Measurements from ENCODE around the gene PRKN.

DNA sequence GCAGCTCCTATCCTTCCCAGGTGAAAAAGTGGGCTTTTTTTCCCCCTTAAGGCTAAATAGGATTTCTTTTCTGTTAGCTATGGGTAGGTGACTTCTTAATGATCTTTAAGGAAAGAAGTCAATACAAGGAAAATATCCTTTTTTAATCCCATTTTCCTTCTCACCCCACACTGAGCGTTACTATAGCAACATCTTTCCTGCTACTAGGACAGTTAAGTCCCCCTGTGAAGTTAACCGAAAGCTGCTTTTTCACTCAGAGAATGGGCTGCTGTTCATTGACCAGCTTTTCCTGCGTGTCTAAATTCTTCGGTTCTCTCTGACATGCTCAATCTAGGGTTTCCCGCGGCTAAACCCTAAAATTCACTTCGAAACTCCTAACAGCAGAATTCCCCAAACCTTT lies 1280.6 kb downstream of the PRKN start:
- TF ChIP-seq, protein P1, sequence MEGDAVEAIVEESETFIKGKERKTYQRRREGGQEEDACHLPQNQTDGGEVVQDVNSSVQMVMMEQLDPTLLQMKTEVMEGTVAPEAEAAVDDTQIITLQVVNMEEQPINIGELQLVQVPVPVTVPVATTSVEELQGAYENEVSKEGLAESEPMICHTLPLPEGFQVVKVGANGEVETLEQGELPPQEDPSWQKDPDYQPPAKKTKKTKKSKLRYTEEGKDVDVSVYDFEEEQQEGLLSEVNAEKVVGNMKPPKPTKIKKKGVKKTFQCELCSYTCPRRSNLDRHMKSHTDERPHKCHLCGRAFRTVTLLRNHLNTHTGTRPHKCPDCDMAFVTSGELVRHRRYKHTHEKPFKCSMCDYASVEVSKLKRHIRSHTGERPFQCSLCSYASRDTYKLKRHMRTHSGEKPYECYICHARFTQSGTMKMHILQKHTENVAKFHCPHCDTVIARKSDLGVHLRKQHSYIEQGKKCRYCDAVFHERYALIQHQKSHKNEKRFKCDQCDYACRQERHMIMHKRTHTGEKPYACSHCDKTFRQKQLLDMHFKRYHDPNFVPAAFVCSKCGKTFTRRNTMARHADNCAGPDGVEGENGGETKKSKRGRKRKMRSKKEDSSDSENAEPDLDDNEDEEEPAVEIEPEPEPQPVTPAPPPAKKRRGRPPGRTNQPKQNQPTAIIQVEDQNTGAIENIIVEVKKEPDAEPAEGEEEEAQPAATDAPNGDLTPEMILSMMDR (IDR thresholded peaks at IDR 0.05) = no peak
- no peak for TF ChIP-seq EZH2phosphoT487 (IDR thresholded peaks at IDR 0.05)

Measured in neural progenitor cell (in vitro differentiated cells).